Ovary (tissue), 9 donors: ENCODE results near the gene ARL8A. TPM values are rescaled to one million over a fixed set of nuclear protein-coding genes. Genes with fewer than 3 reads are reported as not detected.

Experiments
- DNase-seq, 5 donors: peaks; one replicate each; pipeline ENCODE4 v3.0.0-alpha.2; 2019 to 2020
- H3K27ac ChIP-seq, 2 donors: fragments of 200-600 bp; one replicate each; pipeline versions ENCODE4 v1.5.1 to v1.8.0; 2019 to 2022
- H3K27me3 ChIP-seq: fragments of 200-600 bp; one replicate; pipeline ENCODE4 v1.8.0; 2022
- H3K36me3 ChIP-seq: fragments of 200-600 bp; sonication (generic); one replicate; pipeline ENCODE4 v1.5.1; 2019
- H3K4me1 ChIP-seq: one replicate; pipeline ENCODE4 v1.8.1; 2013; ENCODE audit warnings: mild to moderate bottlenecking, moderate library complexity; ENCODE audit not compliant: insufficient read depth
- H3K4me3 ChIP-seq: fragments of 200-600 bp; sonication (generic); one replicate; pipeline ENCODE4 v1.5.1; 2017
- H3K9me3 ChIP-seq, 2 donors: fragments of 200-600 bp in 1 of 2; sonication (generic) in 1 of 2; one replicate each; pipeline versions ENCODE4 v1.5.1 to v1.8.1; 2013 to 2019; ENCODE audit warnings: mild to moderate bottlenecking in 1 of 2, moderate library complexity in 1 of 2
- CTCF ChIP-seq, 3 donors: fragments of 450-650 bp in 2 of 3; fragments of 200-600 bp in 1 of 3; IDR thresholded peaks; one replicate each; pipeline versions ENCODE4 v1.5.1 to v1.8.0; 2016 to 2022; ENCODE audit warnings: antibody characterized with exemption in 3 of 3, mild to moderate bottlenecking in 1 of 3
- EP300 ChIP-seq: sonication (generic); formaldehyde crosslinking; IDR thresholded peaks from one replicate; pipeline ENCODE4 v1.6.1; 2017; ENCODE audit warnings: antibody characterized with exemption
- POLR2A ChIP-seq: fragments of 450-650 bp; IDR thresholded peaks from one replicate; pipeline ENCODE4 v1.6.1; 2017; ENCODE audit warnings: antibody characterized with exemption, mild to moderate bottlenecking, moderate library complexity
- WGBS, 3 donors: extraction: QIAGEN DNeasy Blood & Tissue Kit in 1 of 3; methylation state at CpG; one replicate each; pipeline versions ENCODE4 v1.1.5 to v1.1.7; 2013 to 2017; 5-methylcytosine and 5-hydroxymethylcytosine counted together
- intact Hi-C, 4 donors: fragments of 100-400 bp; cut with DNase I; formaldehyde crosslinking; loops; one replicate each; pipeline versions ENCODE4 v1.11.0 to v1.15.1; 2022 to 2023
- polyA plus RNA-seq, 2 donors: library from polyadenylated mRNA; stranded (reverse); fragments of 200-250 nt in 1 of 2; fragments of 350-450 nt in 1 of 2; fragmentation: Illumina TruSeq in 1 of 2; extraction: RNeasy Lipid Tissue Mini Kit (QIAGEN cat#74804) in 1 of 2; gene quantifications; one replicate each; pipeline ENCODE4 v1.2.3, GENCODE V29; 2013 to 2014
- total RNA-seq, 7 donors: library from RNA; depleted of rRNA in 2 of 7; stranded (reverse); fragments of >200 nt in 2 of 7; fragmentation: NEBNext Ultra II Directional in 3 of 7; extraction: Animal tissue kit (Norgen Biotek cat#: 25700) in 3 of 7; gene quantifications; one replicate each; pipeline versions ENCODE4 v1.1.0 to v1.2.4, GENCODE V29; 2016 to 2023
- donor health status: DM: no; HTN: no; CAD: no; lungs with moderate emphysema.
- donor health status: DM: no; HTN: no; CAD: no.
- donor health status: Bipolar disorder and iron deficiency.
- donor health status: DM: yes; HTN: yes; CAD: no.
- donor health status: DM: no; HTN: no; CAD: no.
- donor health status: DM: yes; HTN: yes; CAD: no.

The ARL8A gene
- total and polyA plus RNA-seq, 9 donors, result 20.0 to 95.9 (median 65.8) TPM

- WGBS, 3 donors, result 85 to 89% (median 88%) methylated on average over 27 to 29 of the region's 29 CpGs
- Histone ChIP-seq H3K4me3 (no peak overlapping the region), H3K27me3 (no peaks in the 10 kb centered on the region), H3K27ac (no peak overlapping the region), H3K4me1 (no peaks in the 10 kb centered on the region), H3K36me3 (no peaks in the 10 kb centered on the region), H3K9me3 (no peaks in the 10 kb centered on the region)
- DNase-seq, result no peak
- intact Hi-C loops, result no loop called here
- TF ChIP-seq POLR2A, result no peak
- no peak for TF ChIP-seq CTCF (IDR thresholded peaks at IDR 0.05)
- no peak for TF ChIP-seq EP300
These were observed 32.7 kb upstream of the ARL8A start for GRCh38 chr1:202176949-202177927.

GRCh38 chr1:202173993-202174392 lies 29.5 kb upstream of the ARL8A start:
- H3K27me3 ChIP-seq, result no peaks in the 10 kb centered on the region
- H3K27ac ChIP-seq, result no peak overlapping the region
- H3K4me3 ChIP-seq, result no peak overlapping the region
- H3K9me3 ChIP-seq, result no peaks in the 10 kb centered on the region
- intact Hi-C loops, result no loop called here
- H3K36me3 ChIP-seq, result no peaks in the 10 kb centered on the region
- H3K4me1 ChIP-seq, result peaks cover 4% of the 10 kb centered on the region
- TF ChIP-seq EP300 (no peak), CTCF (IDR thresholded peaks at IDR 0.05) (no peak), POLR2A (no peak)
- WGBS, 3 donors, result 75 to 80% (median 79%) methylated on average over 7 of the region's 7 CpGs
- no peak for DNase-seq

- 92 to 95% (median 95%) methylated on average over 5 of the region's 5 CpGs for WGBS, 3 donors
- Histone ChIP-seq H3K4me3 (no peak overlapping the region), H3K27me3 (no peaks in the 10 kb centered on the region), H3K36me3 (no peaks in the 10 kb centered on the region), H3K4me1 (peaks cover 15% of the 10 kb centered on the region), H3K9me3 (no peaks in the 10 kb centered on the region), H3K27ac (no peak overlapping the region)
- no peak for TF ChIP-seq CTCF (IDR thresholded peaks at IDR 0.05)
- no peak for TF ChIP-seq EP300
- no peak for TF ChIP-seq POLR2A
- DNase-seq, result no peak
- intact Hi-C loops, result no loop called here
These were observed 27.4 kb upstream of the ARL8A start for GRCh38 chr1:202172015-202172355.

- 94 to 96% (median 96%) methylated on average over 10 to 11 of the region's 11 CpGs for WGBS, 3 donors
- intact Hi-C loops, result no loop called here
- H3K9me3 ChIP-seq, result no peaks in the 10 kb centered on the region
- H3K27me3 ChIP-seq, result no peaks in the 10 kb centered on the region
- no peak overlapping the region for H3K27ac ChIP-seq
- peaks cover 17% of the 10 kb centered on the region for H3K4me1 ChIP-seq
- TF ChIP-seq EP300 (no peak), POLR2A (no peak), CTCF (IDR thresholded peaks at IDR 0.05) (no peak)
- no peaks in the 10 kb centered on the region for H3K36me3 ChIP-seq
- no peak for DNase-seq
- H3K4me3 ChIP-seq, result no peak overlapping the region
These were observed 26.9 kb upstream of the ARL8A start for GRCh38 chr1:202171292-202172014.
